GM12875 (cell line): ENCODE results near the gene ZNF365.
A peak's percentile ranks its signal among the peaks of the same experiment; 100 is the strongest.
"Not testable (repeated sequence)": the region's sequence is repeated elsewhere in the genome, so short reads cannot be mapped to it uniquely, and the experiment has no call there.

Experiments
- H3K4me3 ChIP-seq: one replicate; pipeline ENCODE4 v1.5.1; 2011; ENCODE audit warnings: low read depth, low read length, control low read depth
- TF ChIP-seq, protein P1 (sequence below): IDR thresholded peaks from 2 replicates; pipeline ENCODE4 v1.5.1; 2011; ENCODE audit warnings: low read depth, mild to moderate bottlenecking, control low read depth, inconsistent platforms, low read length, moderate library complexity, borderline replicate concordance; ENCODE audit not compliant: insufficient read depth

ZNF365 gene

DNA sequence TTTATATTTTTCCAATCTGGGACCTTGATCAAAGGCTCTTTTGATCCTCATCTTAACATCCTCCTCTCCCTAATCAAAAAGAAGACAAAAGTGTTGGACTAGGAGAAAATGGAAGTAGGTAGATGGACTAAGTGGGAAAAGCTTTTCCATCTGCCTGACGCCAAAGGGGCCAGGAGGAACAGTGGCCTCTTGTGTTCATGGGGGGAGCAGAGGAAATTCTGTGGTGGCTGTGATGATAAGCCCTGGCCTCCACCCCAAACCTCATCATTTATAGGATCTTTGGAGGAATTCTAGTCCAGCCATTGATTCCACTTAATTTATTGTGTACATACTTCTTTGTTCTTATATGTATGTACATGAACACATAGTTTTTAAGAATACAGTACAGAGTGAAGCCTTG is 21.7 kb downstream of the ZNF365 start:
- TF ChIP-seq, protein P1, sequence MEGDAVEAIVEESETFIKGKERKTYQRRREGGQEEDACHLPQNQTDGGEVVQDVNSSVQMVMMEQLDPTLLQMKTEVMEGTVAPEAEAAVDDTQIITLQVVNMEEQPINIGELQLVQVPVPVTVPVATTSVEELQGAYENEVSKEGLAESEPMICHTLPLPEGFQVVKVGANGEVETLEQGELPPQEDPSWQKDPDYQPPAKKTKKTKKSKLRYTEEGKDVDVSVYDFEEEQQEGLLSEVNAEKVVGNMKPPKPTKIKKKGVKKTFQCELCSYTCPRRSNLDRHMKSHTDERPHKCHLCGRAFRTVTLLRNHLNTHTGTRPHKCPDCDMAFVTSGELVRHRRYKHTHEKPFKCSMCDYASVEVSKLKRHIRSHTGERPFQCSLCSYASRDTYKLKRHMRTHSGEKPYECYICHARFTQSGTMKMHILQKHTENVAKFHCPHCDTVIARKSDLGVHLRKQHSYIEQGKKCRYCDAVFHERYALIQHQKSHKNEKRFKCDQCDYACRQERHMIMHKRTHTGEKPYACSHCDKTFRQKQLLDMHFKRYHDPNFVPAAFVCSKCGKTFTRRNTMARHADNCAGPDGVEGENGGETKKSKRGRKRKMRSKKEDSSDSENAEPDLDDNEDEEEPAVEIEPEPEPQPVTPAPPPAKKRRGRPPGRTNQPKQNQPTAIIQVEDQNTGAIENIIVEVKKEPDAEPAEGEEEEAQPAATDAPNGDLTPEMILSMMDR = no peak
- H3K4me3 ChIP-seq = no peak overlapping the region

DNA sequence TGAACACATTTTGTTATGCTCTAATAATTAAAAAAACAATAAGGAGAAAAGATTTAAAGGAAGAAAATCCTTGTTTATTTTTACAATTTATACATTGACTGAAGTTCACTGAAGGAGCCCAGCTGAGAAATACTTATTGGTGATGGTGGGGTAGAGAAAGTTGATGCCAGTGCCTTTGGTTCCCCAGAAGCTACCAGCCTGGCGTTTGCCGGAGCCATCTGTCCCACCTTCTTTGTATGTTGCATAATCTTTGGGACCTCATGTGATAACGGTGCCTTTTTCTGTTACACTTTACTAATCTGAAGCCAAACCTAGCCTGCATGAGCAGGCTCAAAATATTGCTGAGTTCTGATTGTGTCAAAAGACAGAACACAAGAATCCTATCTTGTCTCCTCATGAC is 22.7 kb downstream of the ZNF365 start:
- TF ChIP-seq, protein P1 = no peak

DNA sequence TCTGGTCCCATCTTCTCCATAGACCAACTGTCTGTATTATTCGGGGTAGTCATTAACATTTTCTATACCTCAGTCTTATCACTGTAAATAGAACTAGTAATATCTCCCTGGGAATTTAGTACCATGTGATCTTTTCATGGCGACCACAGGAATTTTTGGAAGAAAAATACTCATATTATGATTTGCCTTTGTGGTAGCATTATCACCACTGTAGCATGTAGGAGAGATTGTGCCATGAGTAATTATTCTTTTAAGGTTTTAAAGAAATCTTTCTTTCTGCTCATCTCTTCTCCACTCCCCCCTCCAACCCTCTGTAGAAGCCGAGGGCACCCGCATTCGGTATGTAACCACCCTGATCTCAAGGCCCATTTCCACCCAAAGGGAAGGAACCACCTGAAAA is 25.0 kb downstream of the ZNF365 start:
- no peak overlapping the region for H3K4me3 ChIP-seq
- TF ChIP-seq, protein P1 = no peak

More for the DNA sequence above, 22.7 kb downstream of the ZNF365 start:
- no peak overlapping the region for H3K4me3 ChIP-seq

DNA sequence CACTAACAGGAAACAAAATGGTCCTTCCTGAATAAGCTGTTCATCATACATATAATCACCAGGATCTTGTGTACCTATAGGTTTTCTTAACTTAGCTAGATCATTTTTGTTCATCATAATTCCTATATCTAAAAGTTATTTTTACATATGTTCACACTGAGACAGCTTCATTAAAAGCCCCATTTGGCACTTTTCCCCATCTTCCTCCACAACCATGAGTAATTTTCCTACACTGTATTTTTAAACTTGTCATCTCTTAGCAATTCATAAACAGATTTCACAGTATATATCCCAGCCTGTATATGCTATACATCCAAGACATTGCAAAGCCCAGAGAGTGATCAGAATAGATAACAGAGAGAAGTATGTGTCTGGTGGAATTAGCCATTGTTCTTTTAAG is 28.3 kb downstream of the ZNF365 start:
- no peak overlapping the region for H3K4me3 ChIP-seq
- TF ChIP-seq, protein P1 = no peak

DNA sequence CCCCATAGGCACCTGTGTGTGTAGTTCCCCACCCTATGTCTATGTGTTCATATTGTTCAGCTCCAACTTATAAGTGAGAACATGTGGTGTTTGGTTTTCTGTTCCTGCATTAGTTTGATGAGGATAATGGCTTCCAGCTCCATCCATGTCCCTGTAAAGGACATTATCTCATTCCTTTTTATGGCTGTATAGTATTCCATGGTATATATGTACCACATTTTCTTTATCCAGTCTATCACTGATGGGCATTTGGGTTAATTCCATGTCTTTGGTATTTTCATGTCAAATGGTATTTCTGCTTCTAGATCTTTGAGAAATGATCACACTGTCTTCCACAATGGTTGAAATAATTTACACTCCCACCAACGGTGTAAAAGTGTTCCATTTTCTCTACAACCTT is 36.4 kb downstream of the ZNF365 start:
- H3K4me3 ChIP-seq = not testable (repeated sequence)

DNA sequence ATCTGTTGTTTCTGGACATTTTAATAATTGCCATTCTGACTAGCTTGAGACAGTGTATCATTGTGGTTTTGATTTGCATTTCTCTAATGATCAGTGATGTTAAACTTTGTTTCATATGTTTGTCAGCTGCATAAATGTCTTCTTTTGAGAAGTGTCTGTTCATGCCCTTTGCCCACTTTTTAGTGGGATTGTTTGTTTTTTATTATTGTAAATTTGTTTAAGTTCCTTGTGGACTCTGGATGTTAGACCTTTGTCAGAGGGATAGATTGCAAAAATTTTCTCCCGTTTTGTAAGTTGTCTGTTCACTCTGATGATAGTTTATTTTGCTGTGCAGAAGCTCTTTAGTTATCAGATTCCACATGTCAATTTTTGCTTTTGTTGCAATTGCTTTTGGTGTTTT is 36.8 kb downstream of the ZNF365 start:
- H3K4me3 ChIP-seq = not testable (repeated sequence)

DNA sequence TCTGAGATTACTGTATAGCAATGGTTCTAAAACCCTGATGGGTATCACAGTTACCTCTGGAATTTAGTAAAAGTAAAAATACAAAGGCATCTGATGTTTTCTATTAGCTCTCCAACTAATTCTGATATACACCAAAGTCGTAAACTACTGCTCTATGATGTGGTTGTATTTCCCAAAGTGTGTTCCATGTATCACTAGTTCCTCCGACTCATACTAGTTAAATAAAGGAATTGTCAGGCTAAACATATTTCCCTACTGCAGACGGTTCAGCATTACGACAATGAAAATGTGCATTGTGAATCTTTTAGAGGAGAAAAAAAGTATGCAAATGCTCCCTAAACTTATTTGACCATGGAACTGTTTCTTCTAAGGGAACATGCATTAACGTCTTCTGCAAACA is 38.9 kb downstream of the ZNF365 start:
- H3K4me3 ChIP-seq = no peak overlapping the region
- TF ChIP-seq, protein P1 = no peak

DNA sequence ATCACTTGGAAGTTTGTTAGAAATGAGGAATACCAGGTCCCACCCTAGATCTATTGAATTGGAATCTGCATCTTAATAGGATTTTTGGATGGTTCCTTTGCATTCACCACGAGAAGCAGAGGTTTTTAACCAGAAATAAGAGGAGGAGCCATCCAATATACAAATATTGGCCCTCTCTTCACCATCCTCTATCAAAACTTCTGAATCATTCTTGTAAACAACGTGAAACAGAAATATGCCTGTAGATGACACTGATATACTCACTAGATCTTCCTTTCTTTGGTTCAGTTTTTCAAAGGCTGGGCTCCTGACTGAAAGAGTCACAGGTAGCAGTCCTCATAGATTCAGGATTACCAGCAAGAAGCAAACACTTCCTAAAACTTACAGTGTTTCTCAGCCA is 39.5 kb downstream of the ZNF365 start:
- no peak overlapping the region for H3K4me3 ChIP-seq
- TF ChIP-seq, protein P1 = no peak

DNA sequence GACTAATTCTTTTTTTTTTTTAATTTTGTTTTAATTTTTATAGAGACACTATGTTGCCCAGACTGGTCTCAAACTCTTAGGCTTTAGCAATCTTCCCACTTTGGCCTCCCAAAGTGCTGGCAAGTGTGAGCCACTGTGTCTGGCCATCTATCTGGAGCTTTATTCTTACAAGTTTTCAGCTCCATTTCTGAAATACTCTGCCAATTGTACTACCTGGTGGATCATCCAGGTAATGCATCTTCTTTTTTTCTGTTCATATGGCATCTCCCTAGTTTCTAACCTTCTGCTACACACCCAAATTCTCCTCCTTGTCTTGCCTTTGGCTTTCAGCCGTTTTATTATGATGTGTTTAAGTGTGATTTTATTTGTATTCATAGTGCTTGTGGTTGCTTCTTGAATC is 40.2 kb downstream of the ZNF365 start:
- no peak overlapping the region for H3K4me3 ChIP-seq
- TF ChIP-seq, protein P1 = 0 out of 2 replicates have a peak, but pooled peaks have one; percentile 8
